Measurements from ENCODE around the gene CEP164.
"Not testable (repeated sequence)": the region's sequence is repeated elsewhere in the genome, so short reads cannot be mapped to it uniquely, and the experiment has no call there.

Gene CEP164

DNA sequence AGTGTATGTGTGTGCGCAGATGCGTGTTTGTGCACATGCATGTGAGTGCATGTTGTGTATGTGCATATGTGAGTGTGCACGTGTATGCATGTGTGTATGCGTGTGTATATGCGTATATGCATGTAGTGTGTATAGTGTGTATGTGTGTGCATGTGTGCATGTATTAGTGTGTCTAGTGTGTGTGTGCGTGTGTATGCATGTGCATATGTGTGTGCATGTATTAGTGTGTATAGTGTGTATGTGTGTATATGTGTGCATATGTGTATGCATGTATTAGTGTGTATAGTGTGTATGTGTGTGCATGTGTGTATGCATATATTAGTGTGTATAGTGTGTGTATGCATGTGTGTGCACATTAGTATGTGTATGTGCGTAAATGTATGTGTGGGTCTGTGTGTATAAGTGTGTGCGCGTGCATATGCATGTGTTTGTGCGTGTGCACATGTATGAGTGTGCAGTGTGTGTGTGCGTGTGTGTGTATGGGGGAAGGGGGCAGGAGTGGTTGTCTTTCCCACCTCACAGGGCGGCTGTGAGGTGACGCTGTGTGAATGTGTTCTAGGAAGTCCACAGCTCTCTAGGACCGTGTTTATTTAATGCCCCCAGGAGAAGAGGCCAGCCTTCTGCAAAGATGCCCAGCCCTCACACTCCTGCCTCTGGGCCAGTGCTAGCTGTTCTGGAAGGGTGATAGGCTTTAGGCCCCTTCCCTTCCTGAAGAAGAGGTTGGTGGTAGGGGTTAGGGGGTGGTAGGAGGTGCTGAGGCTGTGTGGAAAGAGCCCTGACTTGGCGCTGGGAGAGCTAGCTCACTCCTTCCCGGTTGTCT lies 114.6 kb downstream of the CEP164 start:
- DNase-seq (ENCODE audit: low spot score), result no peak

DNA sequence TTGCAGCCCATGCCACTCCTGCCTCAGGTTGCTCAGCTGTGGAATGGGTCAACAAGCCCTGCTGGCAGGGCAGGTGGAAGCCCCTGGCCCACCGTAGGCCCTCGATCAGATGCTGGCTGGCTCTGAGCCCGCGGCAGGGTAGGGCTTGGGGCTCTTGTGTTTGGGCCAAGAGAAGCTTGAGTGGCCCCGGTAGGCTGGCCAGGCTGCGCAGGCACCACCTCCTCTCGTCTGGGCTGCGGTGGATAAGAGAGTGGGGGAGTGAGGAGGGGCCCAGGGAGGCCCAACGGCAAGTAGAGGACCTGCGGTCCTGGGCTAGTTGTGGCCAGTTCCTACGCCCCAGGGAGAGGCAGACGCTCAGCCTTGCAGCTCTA lies 115.2 kb downstream of the CEP164 start:
- DNase-seq (ENCODE audit: low spot score), result no peak

DNA sequence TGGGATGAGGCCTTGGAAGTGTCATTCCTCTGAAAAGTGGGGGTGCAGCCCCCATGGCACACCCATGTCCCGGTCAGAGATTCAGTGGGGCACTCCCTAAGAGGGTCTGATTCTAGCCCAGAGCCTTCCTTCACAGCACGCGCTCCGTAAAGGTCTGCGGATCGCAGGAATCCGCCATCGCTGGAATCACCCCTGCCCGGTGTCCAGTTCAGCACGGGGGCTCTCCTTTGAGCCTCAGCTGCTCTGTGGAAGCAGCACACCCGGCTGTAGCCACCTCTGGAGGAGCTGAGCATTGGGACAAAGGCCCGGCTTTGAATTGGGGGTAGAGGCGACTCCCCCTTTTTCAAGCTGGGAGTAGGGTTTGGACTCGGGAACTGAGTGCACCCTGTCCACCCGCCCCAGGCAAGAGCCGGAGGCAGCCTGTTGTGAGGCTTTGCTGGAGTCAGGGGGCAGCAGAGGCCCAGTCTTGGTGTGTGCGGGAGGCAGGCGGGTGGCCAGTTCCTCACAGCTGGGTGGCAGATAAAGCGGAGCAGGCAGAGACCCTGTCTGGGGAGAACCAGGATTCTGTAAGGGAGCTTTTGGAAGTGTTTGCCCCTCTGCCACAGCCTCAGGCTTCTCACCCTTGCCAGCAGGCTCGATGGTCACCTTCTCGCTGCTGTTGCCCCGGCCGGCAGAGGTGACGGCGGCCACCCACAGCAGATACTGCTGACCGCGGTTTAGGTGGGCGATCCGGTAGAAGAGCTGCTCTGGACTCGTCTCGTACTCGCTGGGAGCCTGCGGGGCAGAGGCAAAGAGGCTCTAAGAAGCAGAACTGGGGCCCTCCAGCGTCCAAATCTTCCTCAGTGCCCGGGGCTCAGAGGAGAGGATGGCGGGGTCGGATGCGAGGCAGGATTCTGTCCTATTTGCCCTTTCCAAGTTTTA lies 115.9 kb downstream of the CEP164 start:
- DNase-seq (ENCODE audit: low spot score), result peak; percentile 41

DNA sequence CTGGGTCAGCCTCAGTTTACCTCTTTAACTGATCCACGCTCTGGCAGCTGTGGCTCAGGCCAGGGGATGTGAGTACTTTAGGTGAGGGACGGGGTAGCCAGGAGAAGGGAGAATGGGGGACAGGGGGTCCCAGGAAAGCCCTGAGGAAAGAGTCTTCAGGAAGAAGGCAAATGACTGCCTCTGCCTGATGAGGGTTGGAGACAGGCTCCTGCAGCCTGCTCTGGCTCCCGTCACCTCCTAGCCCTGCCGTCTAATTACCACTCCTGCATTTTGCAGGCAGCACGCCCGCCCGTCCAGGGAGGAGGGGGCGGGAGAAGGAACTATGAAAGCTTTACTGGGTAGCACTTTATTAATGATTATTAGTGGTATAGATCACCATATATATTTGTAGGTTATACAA lies 116.6 kb downstream of the CEP164 start:
- DNase-seq (ENCODE audit: low spot score), result no peak

DNA sequence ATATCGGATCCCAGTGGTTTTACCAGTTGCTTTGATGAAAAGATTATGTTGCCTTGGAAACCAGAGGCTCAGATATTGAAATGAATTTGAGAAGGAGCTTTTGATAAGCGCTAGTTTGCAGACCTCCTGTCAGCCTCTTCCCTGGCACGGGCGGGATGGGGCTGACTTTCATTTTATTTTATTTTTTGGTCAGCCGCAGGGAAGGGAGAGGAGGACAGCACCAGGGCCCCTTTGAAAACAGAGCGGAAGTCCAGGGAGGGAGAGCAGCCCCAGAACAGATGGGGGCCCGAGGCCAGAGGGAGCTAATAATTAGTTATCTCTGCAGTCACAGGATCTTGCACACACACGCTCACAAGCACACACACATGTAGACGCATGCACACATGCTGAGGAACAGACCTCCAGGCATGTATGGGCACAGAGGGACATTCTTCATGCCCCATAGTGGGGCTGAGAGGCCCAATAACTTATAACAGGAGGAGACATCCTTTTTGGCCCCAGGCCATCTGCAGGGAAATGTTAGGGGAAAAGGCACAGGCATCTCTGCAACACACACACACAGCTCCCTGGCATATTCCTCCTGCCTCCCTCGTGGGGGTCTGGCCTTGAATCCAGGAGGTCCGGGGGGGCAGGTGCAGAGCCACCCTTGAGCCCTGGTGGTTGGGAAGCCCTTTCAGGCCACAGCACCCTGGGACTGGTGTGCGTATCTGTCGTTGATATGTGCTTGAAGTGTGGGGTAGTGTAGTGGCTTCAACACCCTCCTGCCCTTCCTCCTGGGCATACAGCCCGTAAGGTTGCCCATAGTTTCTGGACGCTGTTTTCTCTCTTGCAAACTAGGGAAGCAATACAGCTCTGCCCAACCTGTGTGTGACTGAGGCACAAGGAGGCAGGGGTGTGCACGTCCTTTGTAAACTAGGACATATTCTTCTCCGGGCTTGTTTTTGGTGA lies 117.3 kb downstream of the CEP164 start:
- no peak for DNase-seq (ENCODE audit: low spot score)

DNA sequence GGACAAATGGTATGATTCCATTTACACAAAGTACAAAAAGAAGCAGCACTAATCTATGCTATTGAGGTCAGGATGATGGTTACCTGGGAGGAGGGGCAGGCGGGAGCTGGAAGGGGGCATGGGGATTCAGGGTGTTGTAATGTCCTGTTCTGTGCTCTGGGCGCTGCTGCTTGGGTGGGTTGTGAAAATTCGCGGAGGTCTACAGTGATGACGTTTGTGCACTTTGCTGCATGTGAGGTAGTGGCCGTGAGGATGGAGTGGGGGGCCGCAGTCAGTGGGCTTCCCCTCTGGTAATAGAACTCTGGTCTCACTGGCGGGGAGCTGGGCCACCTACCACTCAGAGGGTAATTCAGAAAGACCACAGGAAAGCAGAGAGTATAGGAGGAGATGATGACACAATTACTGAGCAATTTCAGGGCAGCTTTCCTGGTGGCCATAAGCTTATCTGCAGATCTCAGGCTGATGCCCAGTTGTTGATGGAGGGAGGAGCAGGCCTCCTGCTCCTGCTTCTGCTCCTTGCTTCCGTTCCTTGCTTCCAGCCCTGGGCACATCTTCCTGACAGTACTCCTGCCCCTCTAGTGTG lies 121.5 kb downstream of the CEP164 start:
- DNase-seq (ENCODE audit: low spot score), result no peak

DNA sequence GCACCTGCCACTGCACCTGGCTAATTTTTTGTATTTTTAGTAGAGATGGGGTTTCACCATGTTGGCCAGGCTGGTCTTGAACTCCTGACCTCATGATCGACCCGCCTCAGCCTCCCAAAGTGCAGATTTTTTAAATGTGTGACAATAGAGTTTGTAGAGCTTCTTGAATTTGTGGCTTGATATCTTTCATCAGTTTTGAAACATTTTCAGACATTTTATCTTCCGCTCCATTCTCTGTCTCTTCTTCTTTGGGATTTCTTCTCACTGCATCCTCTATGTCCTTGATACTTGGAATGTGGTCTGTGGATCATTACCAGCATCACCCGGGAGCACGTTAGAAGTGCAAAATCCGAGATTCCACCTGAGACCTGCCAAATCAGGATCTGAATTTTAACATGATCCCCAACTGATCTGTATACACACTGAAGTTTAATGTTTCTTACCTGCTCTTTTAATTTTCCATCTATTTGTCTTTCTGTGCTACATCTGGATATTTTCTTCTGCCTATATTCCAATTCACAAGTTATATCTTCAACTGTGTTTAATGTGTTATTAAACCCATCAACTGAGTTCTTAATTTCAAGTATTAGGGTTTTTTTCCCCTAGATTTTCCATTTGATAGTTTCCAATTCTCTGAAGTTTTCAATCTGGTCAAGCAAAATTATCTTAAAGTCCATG lies 126.4 kb downstream of the CEP164 start:
- no peak for DNase-seq (ENCODE audit: low spot score)

DNA sequence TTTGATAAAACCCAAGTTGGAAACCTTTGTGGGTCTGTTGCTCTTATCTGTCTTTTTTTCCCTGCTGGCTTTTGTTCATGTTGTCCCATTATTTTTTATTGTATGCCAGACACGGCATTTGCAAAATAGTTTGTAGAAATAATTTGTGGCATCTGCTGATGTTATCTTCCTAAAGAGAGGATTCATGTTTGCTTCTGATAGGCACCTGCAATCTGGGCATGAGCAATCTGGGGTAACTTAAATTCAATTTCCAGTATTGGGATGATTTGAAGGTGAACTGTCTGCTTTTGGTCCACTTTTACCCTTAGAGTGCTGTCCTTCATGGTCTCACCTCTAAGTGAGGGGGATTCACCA lies 126.9 kb downstream of the CEP164 start:
- no peak for DNase-seq (ENCODE audit: low spot score)

DNA sequence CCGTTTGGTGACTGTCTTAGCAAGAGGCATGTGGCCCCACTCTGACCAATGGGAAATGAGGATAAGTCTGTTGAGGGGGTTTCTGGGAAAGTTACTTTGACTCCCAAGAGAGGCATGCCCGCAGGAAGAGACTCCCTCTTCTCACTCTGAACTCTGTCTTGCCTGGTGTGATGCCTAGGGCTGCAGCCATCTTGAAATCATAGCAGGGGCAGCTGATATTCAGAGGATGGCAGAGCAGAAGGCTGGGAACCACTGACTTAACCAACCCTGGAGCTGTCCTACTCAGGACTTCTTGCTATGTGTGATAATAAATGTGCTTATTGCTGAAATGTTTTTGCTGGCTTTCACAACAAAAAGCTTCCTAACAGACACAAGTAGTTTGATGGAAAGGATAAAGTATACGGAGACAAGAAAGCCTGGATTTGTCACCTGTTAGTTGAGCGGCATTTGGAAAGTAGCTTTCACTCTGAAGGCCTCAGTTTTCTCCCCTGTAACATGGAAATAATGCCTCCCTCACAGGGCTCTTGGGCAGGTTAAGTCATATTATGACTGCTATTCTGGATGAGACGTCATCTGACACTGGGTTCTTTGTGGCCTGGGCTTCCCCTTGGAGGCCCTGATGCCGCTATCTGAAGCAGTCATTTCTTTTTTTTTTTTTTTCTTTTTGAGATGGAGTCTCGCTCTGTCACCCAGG lies 128.5 kb downstream of the CEP164 start:
- no peak for DNase-seq (ENCODE audit: low spot score)

DNA sequence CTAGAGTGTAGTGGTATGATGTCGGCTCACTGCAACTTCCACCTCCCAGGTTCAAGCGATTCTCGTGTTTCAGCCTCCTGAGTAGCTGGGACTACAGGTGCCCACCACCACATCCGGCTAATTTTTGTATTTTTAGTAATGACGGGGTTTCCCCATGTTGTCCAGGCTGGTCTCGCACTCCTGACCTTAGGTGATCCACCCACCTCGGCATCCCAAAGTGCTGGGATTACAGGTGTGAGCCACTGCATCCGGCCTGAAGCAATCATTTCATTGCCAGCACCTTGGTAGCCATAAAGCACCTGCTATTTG lies 129.0 kb downstream of the CEP164 start:
- DNase-seq (ENCODE audit: low spot score), result not testable (repeated sequence)

DNA sequence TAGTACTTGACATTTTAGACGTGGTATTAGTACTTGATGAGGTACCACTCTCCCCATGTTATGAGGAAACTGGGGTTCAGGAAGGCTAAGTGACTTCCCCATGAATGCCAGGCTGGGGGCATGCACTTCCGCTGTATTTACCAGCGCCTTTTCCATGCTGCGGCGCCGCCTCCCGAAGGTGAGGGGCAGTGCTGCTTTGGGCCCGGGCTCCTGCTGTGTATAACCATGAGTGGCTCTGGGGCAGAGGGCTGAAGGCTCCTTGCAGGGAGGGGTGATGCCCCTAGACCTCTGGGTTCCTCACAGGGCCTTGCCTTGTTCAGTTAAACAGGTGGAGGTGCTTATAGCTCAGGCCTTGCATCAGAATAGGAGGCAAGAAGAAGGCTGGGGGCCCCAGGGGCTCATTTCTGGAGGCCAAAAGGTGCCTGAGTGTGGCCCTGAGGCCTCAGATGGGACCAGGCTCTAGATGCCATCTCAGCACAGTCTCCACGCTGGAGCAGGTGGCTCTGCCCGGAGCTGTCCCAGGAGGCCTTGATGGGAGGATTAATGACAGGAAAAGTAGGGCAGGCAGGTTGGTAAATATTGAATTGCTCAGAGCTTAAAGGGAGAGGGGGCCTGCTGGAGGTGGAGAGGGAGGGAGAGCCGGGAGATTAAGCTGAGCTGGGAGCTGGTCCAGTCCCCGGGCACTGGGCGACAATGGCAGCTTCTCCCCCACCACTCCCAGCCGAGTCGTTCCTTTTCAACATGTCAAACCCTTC lies 129.6 kb downstream of the CEP164 start:
- no peak for DNase-seq (ENCODE audit: low spot score)

DNA sequence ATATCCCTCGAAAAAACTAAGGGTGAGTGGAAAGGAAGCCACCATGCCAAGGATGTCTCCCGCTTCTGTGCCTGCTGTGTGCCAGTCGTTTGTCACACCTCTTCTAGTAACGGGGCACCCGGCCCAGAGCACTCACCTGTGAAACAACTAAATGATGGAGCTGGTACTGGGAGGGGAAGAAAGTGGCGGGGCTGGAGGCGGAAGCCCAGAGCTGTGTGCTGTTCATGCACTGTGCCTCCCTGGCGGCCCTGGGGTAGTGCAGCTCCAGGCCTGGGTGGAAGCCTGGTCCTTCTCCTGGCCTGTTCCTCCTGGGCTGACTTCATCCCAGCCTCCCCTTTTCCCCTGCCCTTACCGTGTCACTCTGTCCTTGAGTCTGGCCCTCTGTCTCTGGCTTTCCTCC lies 130.2 kb downstream of the CEP164 start:
- DNase-seq (ENCODE audit: low spot score), result no peak

DNA sequence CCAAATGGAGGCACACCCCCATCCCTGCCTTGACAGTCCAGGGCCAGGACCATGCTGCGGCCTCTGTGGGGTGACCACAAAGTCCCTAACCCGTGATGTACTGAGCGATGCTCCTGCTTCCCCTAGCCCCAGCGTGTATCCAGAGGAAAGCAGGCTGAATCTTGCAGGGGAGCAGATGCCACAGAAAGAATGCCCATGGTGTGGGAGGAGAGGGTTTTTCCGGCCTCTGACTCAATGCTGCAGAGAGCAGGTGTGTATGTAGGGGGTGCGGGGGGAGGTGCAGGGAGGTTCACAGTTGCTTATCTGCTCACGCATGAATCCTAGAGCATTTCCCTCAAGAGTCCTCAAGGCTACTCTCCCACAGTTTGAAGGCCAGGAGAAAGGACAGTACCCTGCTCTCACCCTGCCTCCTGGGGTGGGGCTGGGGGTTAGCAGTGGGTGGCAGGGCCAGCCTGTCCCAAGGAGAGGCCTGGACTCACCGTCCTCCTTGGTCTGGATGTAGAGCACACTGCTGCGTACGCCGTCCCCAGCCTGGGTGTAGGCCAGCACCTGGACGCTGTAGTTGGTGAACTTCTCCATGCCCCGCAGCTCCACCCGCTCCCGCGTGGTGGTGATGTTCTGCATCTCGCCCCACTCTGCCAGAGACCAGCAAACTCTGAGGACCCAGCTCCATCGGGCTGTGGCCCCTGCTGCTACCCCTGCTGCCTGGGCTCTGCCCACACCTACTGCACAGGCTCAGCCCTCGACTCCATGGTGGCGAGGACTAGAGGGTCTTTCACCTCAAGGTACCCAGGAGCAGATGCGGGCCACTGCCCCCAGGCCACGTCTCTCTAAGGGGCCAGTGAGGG lies 130.8 kb downstream of the CEP164 start:
- DNase-seq (ENCODE audit: low spot score), result no peak

DNA sequence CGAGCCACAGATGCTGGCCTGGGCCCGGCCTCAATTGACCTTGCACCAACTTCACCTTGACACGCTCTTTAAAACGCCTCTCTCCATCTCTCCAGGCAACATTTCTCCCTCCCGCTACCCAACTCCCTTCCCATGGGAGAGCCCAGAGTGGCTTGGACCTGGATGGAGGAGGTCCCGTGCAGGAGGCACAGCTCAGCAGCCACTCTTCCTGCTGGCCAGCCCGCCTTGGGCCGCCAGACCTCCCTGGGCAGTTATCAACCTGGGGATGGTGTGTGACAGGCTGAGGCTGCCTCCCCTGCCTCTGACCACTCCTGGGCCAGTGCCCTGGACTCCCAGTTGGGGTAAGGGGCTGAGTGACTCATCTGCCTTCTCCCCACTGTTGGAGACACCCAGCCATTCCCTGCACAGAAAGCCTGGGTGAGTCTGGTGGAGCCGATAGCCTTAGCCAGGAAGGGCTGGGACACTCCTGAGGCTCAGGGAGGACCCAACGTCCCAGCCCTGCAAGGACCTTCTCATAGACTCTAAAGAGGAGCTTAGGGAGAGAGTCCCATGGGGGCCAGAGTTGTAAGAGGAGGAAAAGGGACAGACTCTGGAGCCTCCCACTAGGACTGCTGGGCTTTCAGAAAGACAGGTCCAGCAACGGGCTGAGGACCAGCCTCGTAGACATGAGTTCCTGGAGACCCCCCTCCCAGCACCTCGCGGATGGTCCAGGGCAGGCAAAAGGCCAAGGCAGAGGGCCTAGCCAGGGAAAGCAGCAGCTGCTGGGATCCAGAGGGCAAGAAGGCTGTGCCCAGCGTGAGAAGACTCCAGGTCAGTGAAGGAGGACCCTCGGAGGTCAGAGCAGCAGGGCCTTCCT lies 131.7 kb downstream of the CEP164 start:
- no peak for DNase-seq (ENCODE audit: low spot score)

DNA sequence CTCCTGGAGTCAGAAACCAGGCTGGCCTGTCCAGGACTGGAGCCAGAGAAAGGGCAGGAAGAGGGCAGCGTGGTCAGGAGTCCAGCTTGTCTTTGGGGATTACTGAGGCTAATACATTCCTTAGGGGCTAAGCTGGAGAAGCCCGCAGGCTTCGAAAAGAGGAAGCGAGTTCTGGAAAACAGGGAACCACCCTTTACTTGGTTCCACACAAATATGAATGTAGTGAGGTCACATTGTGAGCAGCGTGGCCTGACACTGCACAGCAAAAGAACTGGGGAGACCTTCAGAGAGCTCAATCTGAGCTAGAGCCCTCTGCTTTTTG lies 132.3 kb downstream of the CEP164 start:
- no peak for DNase-seq (ENCODE audit: low spot score)

DNA sequence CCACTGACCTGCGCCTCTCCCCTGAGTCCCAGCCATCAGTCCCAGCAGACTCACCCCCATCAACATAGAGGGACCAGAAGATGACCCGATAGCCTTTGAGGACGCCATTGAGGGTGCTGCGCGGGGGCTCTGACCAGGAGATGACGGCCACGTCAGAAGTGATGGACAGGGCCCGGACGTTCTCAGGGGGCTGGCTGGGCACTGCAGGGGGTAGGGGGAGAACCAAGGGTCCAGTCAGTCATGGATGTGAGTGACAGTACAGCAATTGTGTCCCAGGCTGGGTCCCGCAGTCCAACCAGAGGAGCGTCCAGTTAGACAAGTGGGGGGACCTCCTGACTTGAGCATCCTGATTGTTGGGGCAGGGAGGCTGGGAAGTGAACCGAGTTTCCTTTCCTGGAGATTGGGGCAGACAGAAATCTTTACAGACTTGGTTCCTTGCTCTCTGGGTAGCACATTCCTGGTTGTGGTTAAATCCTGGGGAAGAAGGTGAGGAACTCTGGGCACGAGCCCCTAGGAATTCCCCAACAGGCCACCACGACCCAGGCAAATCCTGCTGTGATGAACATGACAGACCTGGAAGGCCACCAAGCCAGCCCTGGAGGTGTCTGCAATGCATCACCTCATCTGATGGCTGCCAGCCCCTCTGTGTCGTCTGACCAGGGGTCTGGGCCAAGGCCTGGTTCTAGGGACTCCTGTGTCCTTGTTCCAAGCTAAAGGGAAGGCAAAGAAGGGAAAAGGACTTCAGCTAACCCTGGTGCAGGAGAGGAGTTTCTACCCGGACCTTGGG lies 133.9 kb downstream of the CEP164 start:
- DNase-seq (ENCODE audit: low spot score), result no peak

DNA sequence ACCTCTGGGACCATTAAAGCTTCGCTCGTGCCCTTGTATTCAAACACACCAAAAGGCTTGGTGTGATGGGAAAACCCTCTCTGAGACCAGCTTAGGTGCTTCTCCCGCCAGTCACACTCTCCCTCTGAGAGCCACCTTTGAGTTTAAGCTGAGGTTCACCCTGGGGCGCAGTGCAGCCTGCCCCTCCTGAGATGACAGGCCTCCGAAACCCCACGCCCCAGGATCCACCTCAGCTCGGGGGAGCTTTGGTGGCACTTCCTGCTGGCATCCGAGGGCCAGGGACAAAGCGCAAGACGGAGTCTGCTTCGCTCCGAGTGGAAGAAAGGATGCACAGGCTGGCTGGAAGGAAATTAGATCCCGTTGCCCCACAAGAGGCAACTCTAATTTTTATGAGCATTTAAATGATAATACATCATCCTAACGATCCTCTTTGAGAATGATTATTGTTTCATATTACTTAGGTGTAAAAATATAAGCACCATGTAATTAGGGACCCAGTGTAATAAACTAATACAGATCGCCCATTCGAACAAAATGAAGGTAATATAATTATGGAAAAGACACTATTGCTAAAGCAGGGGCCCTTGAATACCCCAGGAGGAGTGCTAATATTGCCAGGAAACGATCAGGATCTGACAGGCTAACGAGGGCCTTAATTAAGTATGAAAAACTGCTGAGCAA lies 134.7 kb downstream of the CEP164 start:
- DNase-seq (ENCODE audit: low spot score), result no peak
